Left renal cortex interstitium (tissue), 4 donors: ENCODE results near the gene C1orf167. TPM values are rescaled to one million over a fixed set of nuclear protein-coding genes. Genes with fewer than 3 reads are reported as not detected.
A peak's percentile ranks its signal among the peaks of the same experiment; 100 is the strongest.
"Not testable (repeated sequence)": the region's sequence is repeated elsewhere in the genome, so short reads cannot be mapped to it uniquely, and the experiment has no call there.

ENCODE experiments used
- DNase-seq, 4 donors: peaks; one replicate each; pipeline ENCODE4 v3.0.0-alpha.2; 2013; ENCODE audit warnings: low read depth in 4 of 4, low spot score in 2 of 4, missing footprints in 1 of 4
- polyA plus RNA-seq, 4 donors: library from polyadenylated mRNA; unstranded; fragments of 120-200 nt; gene quantifications; one replicate each; pipeline ENCODE4 v1.2.1, GENCODE V29; 2013; ENCODE audit not compliant: insufficient read length in 4 of 4

C1orf167 gene
- polyA plus RNA-seq, 4 donors = 0.06 to 0.86 (median 0.52) TPM

- no peak for DNase-seq
These were observed 37.9 kb downstream of the C1orf167 start for GRCh38 chr1:11799896-11800295.

GRCh38 chr1:11800391-11800755, 38.4 kb downstream of the C1orf167 start:
- no peak for DNase-seq

DNA sequence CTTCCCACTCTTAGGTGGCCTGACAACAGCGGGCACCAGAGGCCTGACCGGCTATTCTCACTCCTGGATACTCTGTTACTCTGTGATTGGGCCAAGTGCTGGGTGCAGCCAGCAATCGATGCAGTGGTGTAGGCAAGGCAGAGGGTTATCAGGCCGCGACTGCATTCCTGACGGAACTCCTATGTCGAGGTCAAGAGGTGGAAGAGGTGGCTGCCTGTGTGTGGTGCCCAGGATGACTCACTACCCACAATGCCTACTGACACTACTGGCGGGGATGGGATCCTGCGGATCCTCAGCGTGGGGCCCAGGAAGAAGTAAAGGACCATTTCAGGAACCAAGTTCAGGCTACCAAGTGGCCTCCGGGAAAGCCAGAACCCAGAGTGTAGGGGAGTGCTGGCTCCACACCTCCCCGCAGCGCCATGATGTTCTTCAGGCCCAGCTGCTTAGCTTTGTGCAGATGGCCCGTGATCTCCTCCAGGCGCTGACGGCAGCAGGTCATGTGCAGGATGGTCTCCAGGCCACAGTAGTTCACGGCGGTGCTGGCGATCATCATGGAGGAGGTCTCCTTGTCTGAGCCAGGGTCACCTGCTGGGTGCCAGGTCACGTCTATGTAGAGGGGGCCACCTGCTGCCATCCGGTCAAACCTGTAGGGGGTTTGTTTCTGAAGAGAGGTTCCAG, 38.9 kb downstream of the C1orf167 start:
- no peak for DNase-seq

- no peak for DNase-seq
These were observed 40.6 kb downstream of the C1orf167 start for GRCh38 chr1:11802616-11802972.

DNA sequence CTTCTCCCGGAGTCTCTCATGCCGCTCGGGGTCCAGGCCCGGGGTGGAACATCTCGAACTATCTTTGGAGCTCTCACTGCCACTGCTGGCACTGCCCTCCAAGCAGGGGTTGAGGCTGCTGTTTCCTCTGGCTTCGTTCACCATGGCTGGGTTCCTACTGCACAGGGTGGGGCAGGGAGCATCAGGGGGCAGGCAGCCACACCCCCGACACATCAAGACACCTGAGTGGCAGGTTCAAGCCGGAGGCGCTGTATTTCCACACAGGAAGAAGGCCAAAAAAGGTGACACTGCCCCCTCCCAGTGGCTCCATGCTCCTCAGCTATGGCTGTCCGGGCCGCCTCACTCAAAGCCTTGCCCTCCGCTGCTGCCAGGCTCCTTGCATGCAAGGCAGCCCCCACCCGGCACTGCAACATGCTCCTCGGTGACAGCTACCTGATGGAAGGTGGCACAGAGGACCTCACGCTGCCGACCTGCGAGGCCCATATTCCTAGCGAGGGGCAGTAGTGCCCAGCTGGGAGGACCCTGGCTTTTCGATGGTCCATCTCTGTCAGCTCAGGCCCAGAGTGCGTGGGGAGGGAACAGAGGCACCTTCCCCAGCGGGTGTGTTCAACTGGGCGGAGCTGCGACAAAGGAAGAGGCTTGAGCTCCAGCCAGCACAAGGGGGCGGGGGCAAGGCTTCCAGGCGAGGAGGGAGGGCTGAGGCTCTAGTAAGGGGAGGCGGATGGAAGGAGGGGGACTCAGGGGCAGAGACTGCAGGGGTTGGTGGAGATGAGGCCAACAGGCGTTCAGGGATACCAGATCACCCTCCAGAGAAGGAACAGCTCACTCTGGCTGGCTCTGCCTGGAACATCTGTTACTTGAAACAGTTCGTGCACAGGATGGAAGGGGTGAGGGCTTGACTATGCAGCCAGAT, 41.2 kb downstream of the C1orf167 start:
- peak in 3 of 4 donors; percentile 67 to 90 (median 86) for DNase-seq

- DNase-seq = not testable (repeated sequence)
These were observed 42.1 kb downstream of the C1orf167 start for GRCh38 chr1:11803924-11804665.

- DNase-seq = peak in 1 of 4 donors; percentile 39
These were observed 42.9 kb downstream of the C1orf167 start for GRCh38 chr1:11804666-11805421.

DNA sequence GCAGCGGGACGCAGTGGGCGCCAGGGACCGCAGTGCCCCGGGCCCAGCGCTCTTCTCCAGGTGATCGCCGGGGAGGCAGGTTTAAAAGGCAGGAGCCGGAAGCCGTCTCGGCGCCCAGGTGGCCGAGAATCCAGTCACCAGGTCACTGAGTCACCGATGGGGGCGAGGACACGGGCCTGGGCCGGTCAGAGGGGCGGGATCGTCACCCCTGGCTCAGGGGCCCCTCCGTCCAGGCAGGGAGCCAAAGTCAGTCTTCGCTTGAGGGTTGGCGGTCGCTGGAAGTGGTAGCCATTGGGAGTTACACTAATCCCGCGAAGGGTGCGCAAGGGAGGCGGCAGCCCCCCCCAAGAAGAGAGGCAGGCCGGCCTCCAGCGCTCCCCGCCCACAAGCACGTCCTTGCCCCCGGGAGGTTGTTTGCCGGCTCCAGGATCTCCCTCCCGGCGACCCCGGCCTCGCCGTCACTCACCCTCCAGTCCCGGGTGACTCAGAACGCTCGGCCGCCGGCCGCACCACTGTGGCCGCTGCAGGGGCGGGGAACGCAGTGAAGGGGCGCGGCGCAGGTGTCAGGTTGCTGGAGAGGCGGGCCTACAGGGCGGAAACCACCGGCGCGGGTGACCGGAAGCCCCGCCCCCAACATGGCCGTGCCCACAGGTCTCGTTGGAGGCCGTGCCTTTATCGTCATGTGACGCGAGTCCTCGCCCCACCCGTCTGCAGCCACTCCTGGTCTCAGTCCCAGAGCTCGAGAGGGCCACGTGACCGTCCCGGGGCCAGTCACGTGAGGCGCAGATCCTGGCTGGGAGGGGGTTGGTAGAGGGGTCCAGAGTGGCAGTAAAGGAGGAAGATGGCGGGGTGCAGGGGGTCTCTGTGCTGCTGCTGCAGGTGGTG, 43.7 kb downstream of the C1orf167 start, which contains the start of the genes CLCN6 and MTHFR:
CLCN6 (plus strand) TSS at position 770 of the 885 bp plus-strand sequence; CDS start at position 842, 72 bp downstream.
MTHFR (minus strand) TSS at position 543 of the 885 bp plus-strand sequence. CDS start 2,848 bp downstream, outside the sequence.
- peak; percentile 91 to 98 (median 97) for DNase-seq

DNA sequence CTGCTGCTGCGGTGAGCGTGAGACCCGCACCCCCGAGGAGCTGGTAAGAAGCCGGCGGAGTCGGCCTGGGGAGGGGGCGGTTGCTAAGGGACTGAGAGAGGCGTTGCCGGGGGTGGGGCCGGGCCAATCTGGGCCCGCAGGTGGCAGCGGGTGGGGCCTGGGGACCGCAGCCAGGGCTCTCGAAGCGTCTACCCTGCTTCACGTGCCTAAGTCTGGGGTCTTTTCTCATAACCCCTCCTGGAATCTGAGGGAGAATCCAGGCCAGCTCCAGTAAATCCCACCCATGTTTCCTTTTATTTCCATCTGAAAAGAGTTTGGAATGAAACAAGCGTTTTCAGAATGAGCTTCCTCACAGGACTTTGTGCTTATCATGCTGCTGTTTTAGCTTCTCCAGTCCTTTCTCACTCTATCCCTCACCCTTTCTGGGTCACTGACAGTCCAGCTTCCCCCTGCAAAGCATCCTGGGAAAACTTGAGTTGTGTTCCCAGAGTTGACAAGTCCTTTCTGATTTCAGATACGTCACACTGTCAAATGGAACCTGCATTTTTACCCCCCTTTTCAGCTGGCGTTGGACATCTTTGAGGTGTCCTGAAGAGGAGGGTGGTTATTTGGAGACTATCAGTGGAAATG, 44.4 kb downstream of the C1orf167 start:
- DNase-seq = no peak

DNA sequence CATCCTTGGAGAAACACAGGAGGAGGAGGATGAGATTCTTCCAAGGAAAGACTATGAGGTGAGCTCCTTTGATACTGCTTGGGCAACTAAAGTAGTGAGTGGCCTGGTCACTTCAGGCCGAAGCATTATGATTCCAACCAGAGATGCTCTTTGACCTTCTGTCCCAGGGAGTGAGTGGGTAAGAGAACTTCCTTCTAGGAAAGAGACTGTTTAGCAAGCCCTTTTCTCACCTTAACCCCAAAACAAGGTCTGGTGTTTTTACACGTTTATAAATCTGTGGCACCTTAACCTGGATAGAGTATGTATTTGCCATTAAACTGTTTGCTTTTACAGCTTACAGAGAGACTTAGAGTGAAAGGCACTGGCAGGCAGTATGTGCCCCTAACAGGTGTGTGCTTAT, 45.1 kb downstream of the C1orf167 start:
- no peak for DNase-seq

DNA sequence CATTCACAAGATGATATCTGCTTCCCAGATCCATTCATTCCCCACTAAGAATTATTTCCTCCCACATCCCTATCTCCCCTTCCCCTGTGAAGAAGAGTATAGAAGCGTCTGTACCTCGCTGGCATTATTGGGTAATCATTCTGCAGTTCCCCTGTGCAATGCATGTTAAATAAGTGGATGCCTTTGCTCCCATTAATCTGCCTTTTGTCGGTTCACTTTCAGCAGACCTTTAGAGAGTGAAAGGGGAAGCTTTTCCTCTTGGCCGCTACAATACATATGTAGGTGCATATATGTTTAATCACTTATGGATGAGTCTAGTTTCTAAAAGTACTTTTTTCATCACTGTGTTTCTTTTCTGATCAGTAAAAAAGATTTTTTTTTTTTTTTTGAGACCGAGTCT, 51.0 kb downstream of the C1orf167 start:
- no peak for DNase-seq

DNA sequence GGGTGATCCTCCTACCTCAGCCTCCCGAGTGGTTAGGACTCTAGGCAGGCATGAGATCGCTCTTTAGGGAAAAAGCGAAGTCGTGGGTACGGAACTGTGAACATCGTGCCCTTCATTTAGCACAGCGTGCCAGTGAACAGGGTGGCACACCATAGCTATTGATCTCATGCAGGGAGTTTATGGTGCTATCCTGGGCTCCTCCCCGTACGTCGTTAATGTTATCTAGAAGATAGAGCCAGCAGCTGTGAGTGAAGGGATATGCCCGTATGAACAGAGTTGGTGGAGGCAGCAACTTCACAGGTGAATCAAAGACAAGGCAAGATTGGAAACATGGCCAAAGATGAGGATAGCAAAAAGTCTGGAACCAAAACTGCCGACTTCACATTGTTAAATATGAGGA, 55.2 kb downstream of the C1orf167 start:
- no peak for DNase-seq

DNA sequence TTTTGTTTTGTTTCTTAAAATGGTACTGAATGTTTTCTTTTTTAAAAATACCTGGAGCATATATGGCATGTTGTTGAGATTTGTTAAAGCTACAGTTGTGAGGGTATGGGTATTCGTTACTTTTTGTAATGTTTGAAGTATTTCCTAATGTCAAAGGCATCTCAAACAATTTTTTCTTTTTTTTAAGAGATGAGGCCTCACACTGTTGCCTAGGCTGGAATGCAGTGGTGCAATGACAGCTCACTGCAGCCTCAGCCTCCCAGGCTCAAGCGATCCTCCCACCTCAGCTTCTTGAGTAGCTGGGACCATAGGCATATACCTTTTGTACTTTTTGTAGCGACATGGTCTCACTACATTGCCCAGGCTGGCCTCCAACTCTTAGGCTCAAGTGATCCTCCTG, 60.1 kb downstream of the C1orf167 start:
- DNase-seq = no peak

DNA sequence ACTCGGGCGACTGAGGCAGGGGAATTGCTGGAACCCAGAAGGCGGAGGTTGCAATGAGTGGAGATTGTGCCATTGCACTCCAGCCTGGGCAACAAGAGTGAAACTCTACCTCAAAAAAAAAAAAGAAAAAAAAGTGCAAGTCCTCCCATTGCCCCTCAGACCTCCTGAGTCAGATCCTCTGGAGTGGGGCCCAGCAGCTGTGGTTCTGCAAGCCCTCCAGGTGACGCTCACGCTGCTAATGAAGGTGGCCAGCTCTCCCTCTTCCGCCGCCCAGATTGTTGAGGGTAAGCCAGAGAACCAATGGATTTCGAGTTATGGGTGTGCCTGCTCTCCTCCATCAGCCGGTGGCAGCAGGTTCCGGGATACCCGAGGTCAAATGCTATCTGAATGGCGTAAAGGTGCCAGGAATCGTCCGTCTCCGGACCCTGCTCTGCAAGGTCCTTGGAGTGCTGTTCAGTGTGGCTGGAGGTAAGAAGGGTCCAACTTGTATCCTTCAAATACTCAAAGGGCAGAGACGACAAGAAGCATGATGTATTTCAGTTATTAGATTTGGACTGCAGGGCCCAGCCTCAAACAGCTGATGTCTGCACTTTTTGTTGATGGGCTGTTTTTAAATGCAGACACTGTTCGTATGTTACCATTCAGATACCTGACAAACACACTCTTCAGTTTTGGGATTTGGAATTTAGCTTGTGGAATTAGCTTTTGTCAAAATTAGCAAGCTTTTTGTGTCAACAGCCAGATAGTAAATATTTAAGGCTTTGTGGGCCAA, 61.6 kb downstream of the C1orf167 start:
- DNase-seq = no peak

GRCh38 chr1:11825131-11825530, 63.1 kb downstream of the C1orf167 start:
- DNase-seq = no peak

GRCh38 chr1:11826946-11827345, 65.0 kb downstream of the C1orf167 start:
- DNase-seq = no peak

DNA sequence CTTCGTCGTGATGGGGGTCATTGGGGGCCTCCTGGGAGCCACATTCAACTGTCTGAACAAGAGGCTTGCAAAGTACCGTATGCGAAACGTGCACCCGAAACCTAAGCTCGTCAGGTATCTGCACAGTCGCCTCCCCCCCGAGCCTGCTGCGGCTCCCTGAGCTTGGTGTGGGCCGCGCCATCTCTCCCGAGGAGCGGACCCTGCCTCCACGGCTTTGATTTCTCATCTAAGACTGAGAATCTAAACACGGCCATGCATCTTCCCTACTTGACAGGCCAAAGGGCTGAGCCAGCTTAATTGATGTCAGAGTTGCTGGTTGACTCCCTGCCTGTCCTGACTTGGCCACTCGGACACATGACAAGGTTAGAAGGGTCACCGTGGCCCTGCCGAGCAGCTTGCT, 66.5 kb downstream of the C1orf167 start:
- no peak for DNase-seq
